IPS-NIHi11 (cell line): ENCODE data around the gene TBC1D19.
A peak's percentile ranks its signal among the peaks of the same experiment; 100 is the strongest.
"Not testable (repeated sequence)": the region's sequence is repeated elsewhere in the genome, so short reads cannot be mapped to it uniquely, and the experiment has no call there.

Experiments used
- DNase-seq: peaks from one replicate; pipeline ENCODE4 v3.0.0; 2012; ENCODE audit warnings: mixed read lengths, low spot score

TBC1D19 gene, protein sequence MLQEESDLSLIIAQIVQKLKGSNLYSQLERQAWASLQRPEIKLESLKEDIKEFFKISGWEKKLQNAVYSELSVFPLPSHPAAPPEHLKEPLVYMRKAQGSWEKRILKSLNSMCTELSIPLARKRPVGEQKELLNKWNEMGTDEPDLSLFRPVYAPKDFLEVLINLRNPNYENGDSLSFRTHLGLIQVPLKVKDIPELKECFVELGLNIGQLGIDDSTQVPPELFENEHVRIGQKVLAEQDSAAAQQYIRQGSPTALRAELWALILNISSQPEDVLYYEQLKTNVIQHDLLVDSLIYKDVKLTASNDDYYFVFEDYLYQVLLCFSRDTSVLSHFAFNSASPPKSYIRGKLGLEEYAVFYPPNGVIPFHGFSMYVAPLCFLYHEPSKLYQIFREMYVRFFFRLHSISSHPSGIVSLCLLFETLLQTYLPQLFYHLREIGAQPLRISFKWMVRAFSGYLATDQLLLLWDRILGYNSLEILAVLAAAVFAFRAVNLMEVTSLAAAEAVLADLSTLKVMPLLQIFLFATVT

DNA sequence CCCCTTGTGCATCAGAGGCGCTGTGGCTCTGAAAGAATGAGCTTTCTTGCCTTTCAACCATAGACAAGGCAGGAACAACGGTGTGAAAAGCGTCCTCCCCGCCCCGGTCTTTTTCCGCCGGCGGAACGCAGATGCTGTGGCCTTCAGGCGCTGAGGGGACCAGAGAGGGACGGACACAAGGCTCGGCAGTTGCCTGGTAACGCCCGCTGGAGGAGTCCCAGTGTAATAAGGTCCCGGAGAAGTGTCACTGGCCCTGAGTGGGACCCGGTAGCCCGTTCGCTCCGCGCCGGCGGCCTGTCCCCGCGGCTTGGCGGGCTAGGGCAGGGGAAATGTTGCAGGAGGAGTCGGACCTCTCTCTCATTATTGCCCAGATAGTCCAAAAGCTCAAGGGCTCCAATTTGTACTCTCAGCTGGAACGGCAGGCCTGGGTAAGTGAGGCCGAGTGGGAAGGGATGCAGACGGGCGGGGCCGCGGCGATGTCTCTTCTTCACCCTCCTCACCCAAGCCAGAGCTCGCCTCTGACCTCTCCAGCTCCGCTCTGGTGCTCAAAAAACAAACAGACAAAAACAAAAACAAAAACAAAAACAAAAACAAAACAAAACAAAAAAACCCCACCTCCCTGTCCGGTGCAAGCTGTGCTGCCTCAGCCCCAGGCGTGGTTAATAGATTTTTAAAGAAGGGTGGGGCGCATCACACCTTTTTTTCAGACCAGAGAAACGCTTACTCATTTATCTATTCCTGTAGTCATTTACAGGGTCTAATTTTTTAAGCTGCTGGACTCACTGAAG, at the start of gene TBC1D19:
Gene TBC1D19 (plus strand): TSS at position 220 of the 788 bp plus-strand sequence. CDS start 110 bp downstream, at position 330.
- DNase-seq = peak; percentile 86

DNA sequence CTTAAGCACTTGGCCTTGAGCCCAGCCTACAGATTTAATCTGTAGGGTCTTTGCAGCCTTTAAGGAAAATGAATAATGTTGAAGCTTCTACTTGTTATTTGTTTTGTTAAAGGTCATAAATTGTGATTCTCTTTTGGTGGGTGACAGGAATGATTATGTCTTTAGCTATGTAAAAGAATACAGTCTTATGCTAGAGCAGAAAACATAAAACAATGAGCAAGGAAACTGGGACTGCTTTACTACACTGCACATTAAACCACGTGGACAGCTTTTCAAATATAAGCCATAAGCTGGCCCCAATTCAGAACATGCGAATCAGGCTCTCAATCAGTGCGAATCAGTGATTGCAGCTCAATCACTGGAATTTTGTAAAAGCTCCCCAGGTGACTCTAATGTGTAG, 40.9 kb upstream of the TBC1D19 start:
- no peak for DNase-seq

DNA sequence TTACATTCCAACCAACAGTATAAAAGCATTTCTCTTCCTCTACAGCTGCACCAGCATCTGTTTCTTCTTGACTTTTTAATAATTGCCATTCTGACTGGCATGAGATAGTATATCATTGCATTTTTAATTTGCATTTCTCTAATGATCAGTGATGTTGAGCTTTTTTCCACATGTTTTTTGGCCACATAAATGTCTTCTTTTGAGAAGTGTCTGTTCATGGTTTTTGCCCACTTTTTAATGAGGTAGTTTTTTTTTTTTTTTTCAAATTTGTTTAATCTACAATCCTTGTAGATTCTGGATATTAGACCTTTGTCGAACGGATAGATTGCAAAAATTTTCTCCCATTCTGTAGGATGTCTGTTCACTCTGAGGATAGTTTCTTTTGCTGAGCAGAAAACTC, 39.5 kb upstream of the TBC1D19 start:
- no peak for DNase-seq

DNA sequence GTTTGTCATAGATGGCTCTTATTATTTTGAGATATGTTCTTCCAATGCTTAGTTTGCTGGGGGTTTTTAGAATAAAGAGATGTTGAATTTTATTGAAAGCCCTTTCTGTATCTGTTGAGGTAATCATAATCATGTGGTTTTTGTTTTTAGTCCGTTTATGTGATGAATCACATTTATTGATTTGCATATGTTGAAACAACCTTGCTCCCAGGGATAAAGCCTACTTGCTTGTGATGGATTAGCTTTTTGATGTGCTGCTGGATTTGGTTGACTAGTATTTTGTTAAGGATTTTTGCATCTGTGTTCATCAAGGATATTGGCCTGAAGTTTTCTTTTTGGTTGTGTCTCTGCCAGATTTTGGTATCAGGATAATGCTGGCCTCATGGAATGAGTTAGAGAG, 35.5 kb upstream of the TBC1D19 start:
- not testable (repeated sequence) for DNase-seq

DNA sequence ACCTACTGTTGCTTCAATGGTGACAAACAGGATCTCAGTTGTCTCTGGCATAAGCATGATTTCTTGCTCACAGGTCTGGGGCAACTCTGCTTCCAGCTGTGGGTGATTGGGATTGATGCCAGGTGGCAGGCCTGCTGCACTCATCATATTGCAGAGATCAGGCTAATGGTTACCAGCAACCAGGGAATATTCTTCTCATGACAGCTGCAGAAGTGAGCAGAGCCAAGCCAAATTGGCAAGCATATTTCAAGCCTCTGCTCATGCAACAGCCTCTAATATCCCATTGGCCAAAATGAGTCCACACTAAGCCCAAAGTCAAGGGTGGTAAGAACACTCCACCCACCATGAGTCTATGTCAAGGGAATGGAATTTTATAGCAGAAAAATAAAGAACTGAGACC, 26.7 kb upstream of the TBC1D19 start:
- DNase-seq = peak; percentile 19

DNA sequence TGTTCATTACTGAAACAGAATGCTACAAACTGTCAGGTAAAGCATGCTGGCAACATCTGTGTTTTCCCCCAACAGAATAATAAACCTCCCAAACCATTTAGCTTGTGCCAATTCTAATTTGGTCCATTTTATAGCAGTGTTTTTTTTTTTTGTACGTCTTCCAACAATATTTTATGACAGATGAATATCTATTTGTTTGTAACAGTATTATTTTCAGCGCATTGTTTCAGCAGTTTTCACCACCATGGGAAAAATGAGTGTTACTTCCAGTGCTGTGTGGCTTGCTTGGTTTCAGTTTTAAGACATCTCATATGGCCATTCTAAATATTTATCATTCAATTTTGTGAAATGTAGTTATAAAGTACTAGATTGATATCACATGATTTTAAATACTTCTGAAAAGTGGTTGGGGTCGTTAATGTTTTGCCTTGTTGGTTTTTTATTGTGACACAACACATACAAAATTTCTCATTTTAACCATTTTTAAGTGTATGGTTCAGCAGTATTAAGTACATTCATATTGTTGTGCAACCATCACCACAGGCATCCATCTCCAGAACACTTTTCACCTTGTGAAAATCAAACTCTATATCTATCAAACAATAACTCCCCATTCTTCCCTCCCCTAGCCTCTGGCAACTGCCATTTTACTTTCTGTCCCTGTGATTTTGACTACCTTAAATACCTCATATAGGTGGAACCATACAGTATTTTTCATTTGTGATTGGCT, 25.6 kb upstream of the TBC1D19 start:
- no peak for DNase-seq

DNA sequence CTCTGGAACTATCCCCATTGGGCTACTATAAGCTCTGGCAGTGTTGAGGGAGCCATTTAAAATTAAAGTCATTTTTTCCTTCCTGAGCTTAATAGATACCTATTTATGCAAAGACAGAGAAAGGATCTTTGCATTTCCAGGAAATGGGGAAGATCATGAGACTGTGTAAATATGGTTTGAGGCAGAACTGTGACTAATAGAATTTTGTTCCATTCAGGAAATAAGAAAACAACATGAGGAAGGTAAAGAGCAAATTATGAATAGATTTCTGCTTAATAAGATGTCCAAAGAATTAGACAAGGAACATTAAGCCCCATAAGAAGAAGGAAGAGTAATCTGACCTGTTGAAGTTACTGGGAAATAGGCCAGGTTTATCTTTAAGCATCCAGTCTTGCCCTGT, 17.8 kb upstream of the TBC1D19 start:
- no peak for DNase-seq

DNA sequence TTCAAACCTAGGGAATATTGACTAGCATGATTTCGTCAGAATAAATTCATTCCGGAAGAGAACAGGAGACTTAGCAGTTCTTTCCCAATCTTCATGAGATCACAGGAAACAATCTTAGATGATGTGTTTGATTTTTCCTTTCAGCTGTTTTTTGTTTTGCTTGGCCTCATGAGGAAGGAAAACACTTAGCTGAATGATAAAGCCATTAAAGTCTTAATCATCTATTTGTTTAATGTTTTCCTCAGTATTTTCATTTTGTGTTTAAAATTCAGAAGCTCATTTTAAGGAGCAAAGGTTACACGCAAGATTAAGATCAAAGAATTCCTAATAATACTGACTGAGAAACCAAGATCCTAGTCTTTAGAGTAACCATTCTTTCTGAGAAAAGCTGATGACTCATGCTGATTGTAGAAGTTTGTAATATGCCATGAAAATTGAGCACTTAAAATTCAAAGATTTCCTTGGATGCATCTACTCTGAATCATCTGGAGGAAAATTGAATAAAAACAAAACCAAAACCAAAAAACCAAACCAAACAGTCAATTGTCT, 15.4 kb upstream of the TBC1D19 start:
- no peak for DNase-seq

DNA sequence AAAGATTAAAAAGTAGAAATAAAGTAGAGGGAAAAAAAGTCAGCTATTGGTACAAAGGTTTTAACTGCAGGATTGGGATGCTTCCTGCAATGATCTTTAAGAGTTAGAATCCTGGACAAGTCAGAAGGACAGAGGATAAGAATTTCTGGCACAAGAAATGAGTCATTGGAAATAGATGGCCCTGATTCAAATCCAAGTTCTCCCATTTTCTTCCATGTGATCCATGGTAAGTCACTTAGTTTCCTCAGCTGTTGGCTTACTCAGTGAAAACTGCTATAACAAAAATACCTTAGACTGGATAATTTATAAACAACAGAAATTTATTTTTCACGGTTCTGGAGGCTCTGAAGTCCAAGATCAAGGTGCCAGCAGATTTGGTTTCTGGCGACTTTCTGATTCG, 13.3 kb upstream of the TBC1D19 start:
- DNase-seq = no peak

DNA sequence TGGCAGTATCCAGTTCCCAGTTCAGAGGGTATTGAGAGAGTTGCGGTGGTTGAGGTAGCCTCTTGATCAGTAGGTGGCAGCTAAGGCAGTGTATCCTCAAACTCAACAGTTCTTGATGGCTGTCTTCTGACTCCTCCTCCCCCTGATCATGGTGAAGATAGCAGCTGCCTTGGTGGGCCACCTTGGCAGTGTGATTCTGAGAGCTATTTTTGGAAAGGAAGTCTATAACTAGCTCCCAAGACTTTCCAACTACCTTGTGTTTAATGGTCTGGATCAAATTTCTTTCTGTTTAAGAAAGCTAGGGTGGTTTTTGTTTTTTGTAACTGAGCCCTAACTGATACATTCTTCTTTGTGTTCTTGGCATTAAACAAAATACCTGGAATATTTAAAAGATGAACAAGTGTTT, 10.5 kb upstream of the TBC1D19 start:
- peak; percentile 26 for DNase-seq

DNA sequence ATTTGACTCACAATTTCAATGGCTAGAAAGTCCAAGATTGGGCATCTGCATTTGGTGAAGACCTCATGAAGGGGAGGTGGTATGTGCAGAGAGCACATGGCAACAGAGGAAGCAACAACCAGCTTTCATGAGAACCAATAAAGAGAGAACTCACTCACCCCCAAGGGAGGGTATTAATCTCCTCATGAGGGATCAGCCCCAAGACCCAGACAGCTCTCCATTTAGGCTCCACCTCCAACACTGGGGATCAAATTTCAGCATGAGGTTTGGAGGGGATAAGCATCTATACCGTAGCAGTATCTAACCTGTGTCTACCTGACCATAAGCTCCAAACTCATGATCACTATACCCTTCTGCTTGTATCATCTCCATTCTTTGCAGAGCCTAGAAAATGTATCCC, 9.3 kb upstream of the TBC1D19 start:
- peak; percentile 17 for DNase-seq

DNA sequence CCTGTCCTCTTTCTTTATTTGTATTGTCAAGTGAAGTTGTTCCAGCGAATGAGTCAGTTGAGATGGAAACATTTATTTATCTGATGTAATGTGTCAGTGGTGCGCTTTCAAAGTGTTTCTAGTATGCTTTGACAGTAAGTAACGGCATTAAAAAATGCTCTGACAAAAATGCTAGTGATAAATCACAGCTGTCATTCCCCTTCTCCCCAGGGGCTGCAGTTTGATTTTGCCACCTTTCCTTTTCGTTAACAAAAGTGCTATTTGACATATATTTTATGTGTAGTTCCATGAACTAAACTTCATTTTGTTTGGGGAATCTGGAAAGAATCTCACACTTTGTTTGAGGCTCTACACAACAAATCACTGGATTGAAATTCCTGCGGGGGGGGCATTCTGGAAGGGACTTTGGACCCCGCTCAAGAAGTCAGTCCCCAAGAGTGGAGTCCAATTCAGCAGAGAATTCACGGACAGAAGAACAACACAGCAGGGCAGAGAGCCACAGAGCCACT, 7.6 kb upstream of the TBC1D19 start:
- no peak for DNase-seq

DNA sequence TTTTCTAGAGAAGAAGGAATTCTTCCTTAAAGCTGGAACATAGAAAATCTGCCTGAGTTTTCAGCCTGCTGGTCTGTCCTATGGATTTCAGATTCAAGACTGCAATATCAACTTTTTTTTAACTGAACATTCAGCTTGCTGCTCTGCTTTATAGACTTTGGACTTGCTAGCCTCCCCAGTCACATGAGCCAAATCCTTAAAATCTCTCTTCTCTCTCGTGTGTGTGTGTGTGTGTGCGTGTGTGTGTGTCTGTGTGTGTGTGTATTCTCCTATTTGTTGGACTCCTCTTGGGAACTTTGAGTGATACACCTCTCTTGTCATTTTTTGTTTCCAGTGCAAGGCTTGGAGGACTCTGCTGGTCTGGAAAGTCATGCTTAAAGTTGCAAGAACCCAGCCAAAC, 6.8 kb upstream of the TBC1D19 start:
- DNase-seq = no peak

DNA sequence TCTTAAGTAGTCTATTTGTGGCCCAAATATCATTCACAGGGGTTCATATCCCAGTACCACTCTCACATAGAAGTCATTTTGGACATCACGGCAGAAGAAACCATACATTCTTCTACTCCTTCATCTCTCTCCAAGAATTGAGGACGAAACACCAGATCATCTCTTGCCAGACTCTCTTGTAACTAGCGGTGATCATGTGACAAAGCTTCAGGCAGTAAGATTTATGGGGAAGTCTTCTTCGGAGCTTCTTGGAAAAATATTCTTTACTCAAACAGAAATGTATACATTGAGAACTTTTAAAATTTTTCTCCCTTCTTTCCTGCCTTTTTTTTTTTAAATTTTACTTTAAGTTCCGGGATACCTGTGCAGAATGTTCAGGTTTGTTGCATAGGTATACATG, 4.7 kb upstream of the TBC1D19 start:
- no peak for DNase-seq

DNA sequence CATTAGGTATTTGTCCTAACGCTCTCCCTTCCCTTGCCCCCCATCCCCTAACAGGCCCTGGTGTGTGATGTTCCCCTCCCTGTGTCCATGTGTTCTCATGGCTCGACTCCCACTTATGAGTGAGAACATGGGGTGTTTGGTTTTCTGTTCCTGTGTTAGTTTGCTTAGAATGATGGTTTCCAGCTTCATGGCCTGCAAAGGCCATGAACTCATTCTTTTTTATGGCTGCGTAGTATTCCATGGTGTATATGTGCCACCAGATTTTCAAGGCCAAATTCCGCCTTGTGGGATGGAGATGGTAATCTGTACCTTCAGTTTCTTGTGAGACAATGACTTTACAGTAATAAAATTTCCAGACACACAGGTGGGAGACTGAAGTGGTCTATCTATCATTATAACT, 2.5 kb upstream of the TBC1D19 start:
- not testable (repeated sequence) for DNase-seq

DNA sequence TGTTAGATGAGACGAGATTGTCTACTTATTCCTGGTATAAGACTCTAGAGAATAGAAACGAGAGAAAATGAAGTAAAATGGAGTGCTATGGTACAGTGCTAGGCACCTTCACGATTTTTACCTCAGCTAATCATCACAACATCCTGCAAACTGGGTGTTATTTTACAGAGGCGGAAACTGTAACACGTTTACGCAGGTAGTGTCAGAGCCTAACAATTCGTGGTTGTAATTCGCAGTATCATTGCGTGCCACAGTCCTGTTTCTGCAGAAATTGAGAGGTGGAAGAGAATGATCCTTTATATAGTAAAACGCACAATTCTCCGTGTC, 383 bp upstream of the TBC1D19 start:
- peak; percentile 31 for DNase-seq

DNA sequence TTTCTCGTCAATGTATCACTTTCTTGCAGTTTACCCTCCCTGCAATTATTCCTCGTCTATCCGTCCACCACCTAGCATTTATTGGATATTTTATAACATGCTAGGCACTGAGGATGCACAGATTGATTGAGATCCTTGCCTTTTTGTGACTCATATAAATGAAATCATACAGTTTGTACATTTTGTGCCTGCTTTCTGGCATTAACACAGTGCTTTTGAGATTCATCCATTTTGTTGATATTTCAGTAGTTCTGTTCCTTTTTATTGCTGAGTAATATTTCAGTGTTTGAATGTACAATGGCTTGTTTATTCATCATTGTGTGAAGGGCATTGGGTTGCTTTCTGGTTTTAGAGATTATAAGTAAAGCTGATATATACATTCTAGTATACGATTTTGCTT, 841 bp downstream of the TBC1D19 start:
- DNase-seq = no peak

DNA sequence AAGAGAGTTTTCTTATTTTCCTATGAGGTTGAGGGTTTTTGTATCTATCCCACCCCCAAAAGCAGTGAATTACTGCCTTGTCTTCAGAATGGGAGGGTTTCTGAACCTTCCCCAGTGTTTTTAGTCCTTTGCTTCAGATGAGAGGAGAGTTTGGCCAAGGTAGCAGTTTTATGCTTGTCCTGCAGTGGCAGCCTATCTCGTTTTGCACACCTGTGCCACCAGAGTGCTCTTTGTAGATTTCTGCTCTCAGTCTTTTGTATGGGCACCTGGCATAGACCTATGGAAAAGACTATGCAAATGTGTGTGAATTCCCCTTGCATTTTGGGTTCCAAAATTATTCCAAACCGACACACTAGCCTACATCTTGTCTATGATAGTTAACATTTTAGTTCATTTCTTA, 5.8 kb downstream of the TBC1D19 start:
- peak; percentile 16 for DNase-seq

DNA sequence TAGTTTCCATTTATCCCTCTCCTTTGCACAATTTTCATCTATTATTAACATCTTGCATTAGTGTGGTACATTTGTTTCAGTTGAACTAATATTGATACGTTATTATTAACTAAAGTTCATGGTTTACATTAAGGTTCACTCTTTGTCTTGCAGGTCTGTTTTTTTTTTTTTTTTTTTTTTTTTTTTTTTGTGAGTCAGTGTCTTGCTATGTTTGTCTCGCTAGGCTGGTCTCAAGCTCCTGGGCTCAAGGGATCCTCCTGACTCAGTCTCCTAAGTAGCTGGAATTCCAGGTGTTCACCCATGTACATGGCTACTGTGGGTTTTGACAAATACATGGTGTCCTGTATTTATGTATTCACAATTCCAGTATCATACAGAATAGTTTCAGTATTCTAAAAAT, 6.8 kb downstream of the TBC1D19 start:
- no peak for DNase-seq

DNA sequence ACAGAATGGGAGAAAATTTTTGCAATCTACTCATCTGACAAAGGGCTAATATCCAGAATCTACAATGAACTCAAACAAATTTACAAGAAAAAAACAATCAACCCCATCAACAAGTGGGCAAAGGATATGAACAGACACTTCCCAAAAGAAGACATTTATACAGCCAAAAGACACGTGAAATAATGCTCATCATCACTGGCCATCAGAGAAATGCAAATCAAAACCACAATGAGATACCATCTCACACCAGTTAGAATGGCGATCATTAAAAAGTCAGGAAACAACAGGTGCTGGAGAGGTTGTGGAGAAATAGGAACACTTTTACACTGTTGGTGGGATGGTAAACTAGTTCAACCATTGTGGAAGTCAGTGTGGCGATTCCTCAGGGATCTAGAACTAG, 9.7 kb downstream of the TBC1D19 start:
- DNase-seq = not testable (repeated sequence)

DNA sequence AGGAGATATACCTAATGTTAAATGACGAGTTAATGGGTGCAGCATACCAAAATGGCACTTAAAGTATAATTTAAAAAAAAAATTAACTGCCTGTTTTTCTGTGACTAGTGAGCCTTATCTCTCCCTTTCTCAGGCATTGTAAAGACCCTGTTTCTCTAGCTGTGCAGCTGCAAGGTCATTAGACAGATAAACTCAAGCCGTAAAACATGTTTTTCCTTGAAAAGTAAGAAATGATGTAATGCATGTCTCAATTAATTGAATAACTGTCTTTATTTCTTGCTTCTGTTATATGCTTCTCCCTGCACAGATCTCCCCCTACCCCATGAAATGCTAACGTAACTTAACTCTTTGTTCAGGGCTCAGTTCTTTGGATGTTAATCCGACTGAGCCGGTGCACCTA, 10.5 kb downstream of the TBC1D19 start:
- no peak for DNase-seq

DNA sequence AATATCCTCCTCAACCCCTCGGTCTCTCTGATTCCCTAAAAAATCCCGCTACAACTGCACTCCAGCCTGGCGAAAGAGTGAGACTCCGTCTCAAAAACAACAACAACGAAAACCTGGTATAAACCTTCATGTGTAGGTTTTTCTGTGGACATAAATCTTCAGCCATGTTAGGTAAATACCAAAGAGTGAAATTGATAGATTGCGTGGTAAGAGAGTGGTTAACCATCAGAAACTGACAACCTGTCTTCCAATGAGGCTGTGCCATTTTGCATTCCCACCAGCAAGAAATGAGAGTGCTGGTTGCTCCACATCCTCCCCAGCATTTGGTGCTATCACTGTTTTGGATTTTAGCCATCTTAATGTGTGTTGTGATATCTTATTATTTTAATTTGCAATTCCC, 10.9 kb downstream of the TBC1D19 start:
- DNase-seq = no peak
